Vagina (tissue), 2 donors: Measurements from ENCODE around the gene OSBPL6. TPM values are rescaled to one million over a fixed set of nuclear protein-coding genes. Genes with fewer than 3 reads are reported as not detected.

Experiments used
- DNase-seq, 2 donors: peaks; one replicate each; pipeline ENCODE4 v3.0.0-alpha.2; 2017; ENCODE audit errors: extremely low spot score in 2 of 2
- H3K27ac ChIP-seq: fragments of 200-600 bp; sonication (generic); one replicate; pipeline ENCODE4 v1.5.1; 2019
- H3K27me3 ChIP-seq: fragments of 200-600 bp; sonication (generic); one replicate; pipeline ENCODE4 v1.5.1; 2019
- H3K36me3 ChIP-seq, 2 donors: fragments of 200-600 bp; sonication (generic); one replicate each; pipeline ENCODE4 v1.5.1; 2017 to 2019
- H3K4me1 ChIP-seq: fragments of 200-600 bp; sonication (generic); one replicate; pipeline ENCODE4 v1.5.1; 2019
- H3K4me3 ChIP-seq, 2 donors: fragments of 200-600 bp; sonication (generic); 1 replicate in 1 of 2; 2 replicates in 1 of 2; pipeline ENCODE4 v1.5.1; 2016 to 2019
- H3K9me3 ChIP-seq: fragments of 200-600 bp; sonication (generic); one replicate; pipeline ENCODE4 v1.5.1; 2019
- CTCF ChIP-seq, 3 experiments: fragments of 450-650 bp in 2 of 3; fragments of 200-600 bp in 1 of 3; sonication (generic) in 1 of 3; IDR thresholded peaks; one replicate each; pipeline ENCODE4 v1.5.1; 2017 to 2019; ENCODE audit warnings: antibody characterized with exemption in 3 of 3, mild to moderate bottlenecking in 2 of 3, moderate library complexity in 2 of 3
- POLR2A ChIP-seq, 2 donors: fragments of 450-650 bp; IDR thresholded peaks; one replicate each; pipeline ENCODE4 v1.6.1; 2017; ENCODE audit warnings: antibody characterized with exemption in 2 of 2, mild to moderate bottlenecking in 2 of 2, moderate library complexity in 2 of 2
- POLR2AphosphoS5 ChIP-seq, 2 donors: sonication (generic); formaldehyde crosslinking; IDR thresholded peaks; one replicate each; pipeline ENCODE4 v1.9.0; 2017; ENCODE audit warnings: antibody characterized with exemption in 2 of 2, mild to moderate bottlenecking in 2 of 2, low read depth in 1 of 2; ENCODE audit not compliant: insufficient read depth in 1 of 2
- intact Hi-C: fragments of 100-400 bp; cut with DNase I; formaldehyde crosslinking; loops from one replicate; pipeline ENCODE4 v1.15.1; 2023
- total RNA-seq: library from RNA; depleted of rRNA; stranded (reverse); fragments of >200 nt; gene quantifications from one replicate; pipeline ENCODE4 v1.2.3, GENCODE V29; 2016

The OSBPL6 gene
- total RNA-seq, 1 donor from 2014 or later = 2.7 TPM

- TF ChIP-seq POLR2AphosphoS5 (IDR thresholded peaks at IDR 0.05; ENCODE audit: insufficient read depth in 1 of 2, low read depth in 1 of 2) (no peak), CTCF (IDR thresholded peaks at IDR 0.05) (no peak)
- Histone ChIP-seq H3K9me3 (no peaks in the 10 kb centered on the region), H3K27me3 (no peaks in the 10 kb centered on the region), H3K36me3 (no peaks in the 10 kb centered on the region), H3K4me3 (no peak overlapping the region), H3K27ac (no peak overlapping the region), H3K4me1 (no peaks in the 10 kb centered on the region)
- no peak for DNase-seq
- intact Hi-C loops = no loop called here
Measured at GRCh38 chr2:178230396-178230795, 36.1 kb downstream of the OSBPL6 start.

- DNase-seq = peak in 1 of 2 donors; percentile 22
- Histone ChIP-seq H3K27ac (no peak overlapping the region), H3K27me3 (no peaks in the 10 kb centered on the region), H3K4me3 (no peak overlapping the region), H3K4me1 (no peaks in the 10 kb centered on the region), H3K9me3 (no peaks in the 10 kb centered on the region), H3K36me3 (no peaks in the 10 kb centered on the region)
- TF ChIP-seq POLR2AphosphoS5 (IDR thresholded peaks at IDR 0.05; ENCODE audit: insufficient read depth in 1 of 2, low read depth in 1 of 2) (no peak), POLR2A (IDR thresholded peaks at IDR 0.05) (no peak), CTCF (IDR thresholded peaks at IDR 0.05) (no peak)
- intact Hi-C loops = no loop called here
Measured at GRCh38 chr2:178233428-178233827, 39.1 kb downstream of the OSBPL6 start.

GRCh38 chr2:178234648-178235047, 40.3 kb downstream of the OSBPL6 start:
- Histone ChIP-seq H3K27ac (no peak overlapping the region), H3K4me1 (no peaks in the 10 kb centered on the region), H3K9me3 (no peaks in the 10 kb centered on the region), H3K27me3 (no peaks in the 10 kb centered on the region), H3K36me3 (no peaks in the 10 kb centered on the region), H3K4me3 (no peak overlapping the region)
- TF ChIP-seq POLR2AphosphoS5 (IDR thresholded peaks at IDR 0.05; ENCODE audit: insufficient read depth in 1 of 2, low read depth in 1 of 2) (no peak), POLR2A (IDR thresholded peaks at IDR 0.05) (no peak), CTCF (IDR thresholded peaks at IDR 0.05) (no peak)
- DNase-seq = no peak
- intact Hi-C loops = no loop called here

- Histone ChIP-seq H3K27me3 (no peaks in the 10 kb centered on the region), H3K27ac (no peak overlapping the region), H3K9me3 (no peaks in the 10 kb centered on the region), H3K4me3 (no peak overlapping the region), H3K36me3 (no peaks in the 10 kb centered on the region), H3K4me1 (peaks cover 8% of the 10 kb centered on the region)
- TF ChIP-seq POLR2A (IDR thresholded peaks at IDR 0.05) = no peak
- TF ChIP-seq CTCF (IDR thresholded peaks at IDR 0.05) = no peak
- TF ChIP-seq POLR2AphosphoS5 (IDR thresholded peaks at IDR 0.05; ENCODE audit: insufficient read depth in 1 of 2, low read depth in 1 of 2) = no peak
- peak in 1 of 2 donors; percentile 20 for DNase-seq
- intact Hi-C loops = no loop called here
Measured at GRCh38 chr2:178237488-178238153, 43.3 kb downstream of the OSBPL6 start.

GRCh38 chr2:178238154-178238521, 43.8 kb downstream of the OSBPL6 start:
- TF ChIP-seq POLR2A (IDR thresholded peaks at IDR 0.05) = no peak
- TF ChIP-seq POLR2AphosphoS5 (IDR thresholded peaks at IDR 0.05; ENCODE audit: insufficient read depth in 1 of 2, low read depth in 1 of 2) = no peak
- no peak for TF ChIP-seq CTCF (IDR thresholded peaks at IDR 0.05)
- no peaks in the 10 kb centered on the region for H3K36me3 ChIP-seq
- peaks cover 8% of the 10 kb centered on the region for H3K4me1 ChIP-seq
- no peaks in the 10 kb centered on the region for H3K27me3 ChIP-seq
- no peak overlapping the region for H3K4me3 ChIP-seq
- intact Hi-C loops = no loop called here
- peak in 1 of 2 donors; percentile 25 for DNase-seq
- H3K27ac ChIP-seq = no peak overlapping the region
- H3K9me3 ChIP-seq = no peaks in the 10 kb centered on the region
